HFF-Myc (cell line): ENCODE data around the gene CPT1B.
"Not testable (repeated sequence)": the region's sequence is repeated elsewhere in the genome, so short reads cannot be mapped to it uniquely, and the experiment has no call there.

ENCODE experiments used
- DNase-seq: peaks from one replicate; pipeline ENCODE4 v3.0.0-alpha.2; 2011; ENCODE audit warnings: low read depth; ENCODE audit errors: extremely low read depth
- H3K4me3 ChIP-seq: replicated peaks from 2 replicates; pipeline ENCODE4 v1.5.1; 2011; ENCODE audit warnings: low read depth, mild to moderate bottlenecking, control low read depth, low read length
- CTCF ChIP-seq: IDR thresholded peaks from 2 replicates; pipeline ENCODE4 v1.5.1; 2012; ENCODE audit warnings: mild to moderate bottlenecking, low read depth, low read length, control low read depth; ENCODE audit errors: missing control alignments

CPT1B gene

GRCh38 chr22:50536226-50536625 is 42.0 kb downstream of the CPT1B start:
- no peak overlapping the region for H3K4me3 ChIP-seq
- no peak for DNase-seq
- TF ChIP-seq CTCF, result no peak

GRCh38 chr22:50535113-50535512 is 43.1 kb downstream of the CPT1B start:
- no peak for TF ChIP-seq CTCF
- H3K4me3 ChIP-seq, result no peak overlapping the region
- DNase-seq, result no peak

GRCh38 chr22:50533856-50534711 is 44.1 kb downstream of the CPT1B start:
- not testable (repeated sequence) for H3K4me3 ChIP-seq, DNase-seq

- no peak for TF ChIP-seq CTCF
- H3K4me3 ChIP-seq, result no peak overlapping the region
- no peak for DNase-seq
Measured at GRCh38 chr22:50532824-50533796, 45.1 kb downstream of the CPT1B start.

GRCh38 chr22:50531962-50532674 is 46.1 kb downstream of the CPT1B start:
- H3K4me3 ChIP-seq, result peak overlapping the region; percentile 43
- no peak for TF ChIP-seq CTCF
- no peak for DNase-seq

- TF ChIP-seq CTCF, result no peak
- no peak for DNase-seq
- peak overlapping the region; percentile 43 for H3K4me3 ChIP-seq
Measured at GRCh38 chr22:50531546-50531961, 46.7 kb downstream of the CPT1B start.
